ENCODE measurements around the gene STOM. TPM values are rescaled to one million over a fixed set of nuclear protein-coding genes. Genes with fewer than 3 reads are reported as not detected.

Gene STOM
- total and polyA plus RNA-seq, 2 of the 8 experiments (the other 6 are each of a cell fraction or from before 2014, with no cell fraction given), result 25.2 to 60.4 TPM

GRCh38 chr9:121354762-121355161 lies 15.3 kb downstream of the STOM start:
- Histone ChIP-seq H2BK120ac (replicated peaks; ENCODE audit: low read depth, low read length) (no peak overlapping the region), H3K4me3 (ENCODE audit: extremely low read depth in 1 of 4, insufficient read depth in 2 of 4, low read depth in 3 of 4, low read length in 4 of 4) (no peak overlapping the region), H3K23me2 (ENCODE audit: low read depth, low read length) (no peaks in the 10 kb centered on the region; the same call in none of the 2 replicates), H3K4ac (replicated peaks; ENCODE audit: insufficient read length, low read depth, low read length) (no peak overlapping the region), H3K27ac (ENCODE audit: low read depth, low read length) (no peak overlapping the region), H3K56ac (replicated peaks; ENCODE audit: insufficient read length, low read depth, low read length) (no peak overlapping the region), H3K9me3 (ENCODE audit: insufficient read depth in 2 of 2, low read depth in 1 of 2, low read length in 1 of 2) (no peaks in the 10 kb centered on the region), H4K5ac (ENCODE audit: insufficient read length, low read depth, low read length) (no peak overlapping the region), H3K79me2 (ENCODE audit: control insufficient read depth in 1 of 2, insufficient read depth in 2 of 2, low read length in 2 of 2) (no peaks in the 10 kb centered on the region), H3K14ac (ENCODE audit: insufficient read length) (no peak overlapping the region), H2BK5ac (ENCODE audit: low read depth, low read length) (no peak overlapping the region), H3K4me1 (replicated peaks in 1 of 4; ENCODE audit: control insufficient read depth in 3 of 4, insufficient read depth in 4 of 4, low read length in 3 of 4) (peaks cover 0 to 5% (median 0%) of the 10 kb centered on the region in 4 experiments; a peak in 1 of 7 replicates), H3K36me3 (ENCODE audit: control insufficient read depth in 2 of 4, insufficient read depth in 4 of 4, low read length in 3 of 4) (peaks cover 0 to 30% (median 0%) of the 10 kb centered on the region in 4 experiments; a peak in 3 of 8 replicates), H3K27me3 (replicated peaks in 1 of 4; ENCODE audit: control insufficient read depth in 3 of 4, extremely low read depth in 1 of 4, insufficient read depth in 3 of 4, low read length in 3 of 4) (no peaks in the 10 kb centered on the region), H2BK20ac (ENCODE audit: low read length) (no peak overlapping the region), H4K20me1 (replicated peaks in 1 of 2; ENCODE audit: control insufficient read depth in 1 of 2, insufficient read depth in 2 of 2, low read length in 2 of 2) (no peaks in the 10 kb centered on the region), H2BK15ac (ENCODE audit: low read length) (no peak overlapping the region), H2AK5ac (ENCODE audit: low read depth, low read length) (no peak overlapping the region), H2AFZ (ENCODE audit: low read length) (no peak overlapping the region), H3K18ac (ENCODE audit: extremely low read depth, low read length) (no peak overlapping the region), H3K79me1 (ENCODE audit: low read depth, low read length) (no peaks in the 10 kb centered on the region), H3K23ac (ENCODE audit: insufficient read length) (no peak overlapping the region), H2BK12ac (ENCODE audit: low read depth, low read length) (no peak overlapping the region), H4K8ac (ENCODE audit: extremely low read depth, insufficient read depth, low read length) (no peak overlapping the region), H3K4me2 (ENCODE audit: insufficient read depth in 1 of 2, low read depth in 2 of 2, low read length in 2 of 2) (no peak overlapping the region), H4K91ac (replicated peaks; ENCODE audit: insufficient read length, low read length) (no peak overlapping the region), H3K9ac (replicated peaks in 1 of 4; ENCODE audit: extremely low read depth in 1 of 4, low read depth in 3 of 4, low read length in 3 of 4) (no peak overlapping the region)
- ChIA-PET POLR2A (ENCODE audit: partially characterized antibody) (no interaction called here), CTCF (ENCODE audit: partially characterized antibody) (interaction anchor here (0.9 to 2.5 kb wide), 4 partner anchors 26 to 77 kb away, joined by 4 to 8 read pairs (median 6); no protein-coding TSS in a partner anchor)
- WGBS, 2 experiments (ENCODE audit: extremely low coverage in 1 of 2, insufficient coverage in 1 of 2, insufficient read length in 1 of 2, insufficient replicate concordance in 2 of 2, low coverage in 1 of 2, low lambda C conversion rate in 2 of 2, missing lambda C conversion rate in 1 of 2), result 88% methylated on average over 5 of the region's 5 CpGs; no CpG with 5 or more reads in 1 of the 2 experiments
- FAIRE-seq (no peak), DNase-seq (ENCODE audit: low read depth in 1 of 2, low spot score in 2 of 2) (no peak)
- TF ChIP-seq E2F6 (IDR thresholded peaks at IDR 0.05) (no peak), RAD21 (IDR thresholded peaks at IDR 0.05 in 1 of 2, conservative IDR thresholded peaks at IDR 0.05 in 1 of 2; ENCODE audit: low read depth in 2 of 2, low read length in 2 of 2) (no peak), CTCF (IDR thresholded peaks at IDR 0.05; ENCODE audit: control extremely low read depth in 1 of 3, insufficient read depth in 1 of 3, low read depth in 1 of 3, low read length in 3 of 3) (no peak), SP2 (IDR thresholded peaks at IDR 0.05; ENCODE audit: low read length) (no peak), KDM4A (IDR thresholded peaks at IDR 0.05; ENCODE audit: low read depth, low read length, severe bottlenecking) (no peak), KDM1A (IDR thresholded peaks at IDR 0.05; ENCODE audit: borderline replicate concordance, low read length) (no peak), ASH2L (IDR thresholded peaks at IDR 0.05; ENCODE audit: low read length) (no peak), CHD1 (IDR thresholded peaks at IDR 0.05; ENCODE audit: low read depth, low read length) (no peak)
- TF ChIP-seq, protein P1, sequence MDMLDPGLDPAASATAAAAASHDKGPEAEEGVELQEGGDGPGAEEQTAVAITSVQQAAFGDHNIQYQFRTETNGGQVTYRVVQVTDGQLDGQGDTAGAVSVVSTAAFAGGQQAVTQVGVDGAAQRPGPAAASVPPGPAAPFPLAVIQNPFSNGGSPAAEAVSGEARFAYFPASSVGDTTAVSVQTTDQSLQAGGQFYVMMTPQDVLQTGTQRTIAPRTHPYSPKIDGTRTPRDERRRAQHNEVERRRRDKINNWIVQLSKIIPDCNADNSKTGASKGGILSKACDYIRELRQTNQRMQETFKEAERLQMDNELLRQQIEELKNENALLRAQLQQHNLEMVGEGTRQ (IDR thresholded peaks at IDR 0.05; ENCODE audit: low read length), result no peak
